ENCODE results near the gene NFIX.

NFIX gene

GRCh38 chr19:13078897-13079541, 83.7 kb downstream of the NFIX start:
- no peak for DNase-seq

- no peak for DNase-seq
Observed at GRCh38 chr19:13079542-13079986, 84.3 kb downstream of the NFIX start.

- no peak for DNase-seq
Observed at GRCh38 chr19:13082192-13083007, 87.1 kb downstream of the NFIX start.

GRCh38 chr19:13083008-13083404, 87.7 kb downstream of the NFIX start:
- DNase-seq: no peak

- no peak for DNase-seq
Observed at GRCh38 chr19:13083627-13084026, 88.4 kb downstream of the NFIX start.

- no peak for DNase-seq
Observed at GRCh38 chr19:13085666-13086065, 90.4 kb downstream of the NFIX start.

DNA sequence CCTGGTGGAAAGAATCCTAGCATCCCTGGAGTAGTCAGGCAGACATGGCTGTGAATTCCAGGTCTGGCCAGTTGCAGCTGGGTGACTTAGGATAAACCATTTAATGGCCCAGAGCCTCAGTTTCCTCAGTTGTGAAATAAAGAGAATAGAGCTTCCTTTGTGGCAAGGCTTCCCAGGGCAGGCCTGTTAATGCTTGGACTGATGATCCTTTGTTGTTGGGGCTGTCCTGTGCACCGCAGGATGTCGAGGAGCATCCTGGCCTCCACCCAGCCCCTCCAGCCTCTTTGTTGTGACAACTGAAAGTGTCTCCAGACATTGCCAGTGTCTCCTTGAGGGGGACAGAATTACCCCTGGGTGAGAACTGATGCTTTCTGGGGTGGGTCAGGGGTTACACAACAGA, 91.1 kb downstream of the NFIX start:
- no peak for DNase-seq

DNA sequence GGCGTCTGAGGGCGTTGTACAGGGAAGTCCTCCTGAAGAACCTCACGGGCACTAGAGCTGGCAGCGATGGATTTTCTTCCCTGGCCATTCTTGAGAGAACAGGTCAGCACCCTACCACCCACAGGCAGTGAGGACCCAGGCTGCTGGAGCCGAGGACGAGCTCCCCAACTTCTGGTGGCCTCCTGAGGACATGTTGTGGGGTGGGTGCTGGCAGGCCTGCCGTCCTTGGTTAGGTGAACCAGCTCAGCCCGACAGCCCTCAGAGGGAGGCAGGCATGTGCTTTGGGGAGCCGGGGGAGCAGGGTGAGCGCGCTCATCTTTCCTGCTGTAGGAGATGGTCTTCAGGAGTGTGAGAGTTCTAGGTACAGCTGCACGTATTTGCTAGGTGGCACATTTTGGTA, 92.0 kb downstream of the NFIX start:
- no peak for DNase-seq

- DNase-seq: no peak
Observed at GRCh38 chr19:13087795-13088537, 92.7 kb downstream of the NFIX start.

DNA sequence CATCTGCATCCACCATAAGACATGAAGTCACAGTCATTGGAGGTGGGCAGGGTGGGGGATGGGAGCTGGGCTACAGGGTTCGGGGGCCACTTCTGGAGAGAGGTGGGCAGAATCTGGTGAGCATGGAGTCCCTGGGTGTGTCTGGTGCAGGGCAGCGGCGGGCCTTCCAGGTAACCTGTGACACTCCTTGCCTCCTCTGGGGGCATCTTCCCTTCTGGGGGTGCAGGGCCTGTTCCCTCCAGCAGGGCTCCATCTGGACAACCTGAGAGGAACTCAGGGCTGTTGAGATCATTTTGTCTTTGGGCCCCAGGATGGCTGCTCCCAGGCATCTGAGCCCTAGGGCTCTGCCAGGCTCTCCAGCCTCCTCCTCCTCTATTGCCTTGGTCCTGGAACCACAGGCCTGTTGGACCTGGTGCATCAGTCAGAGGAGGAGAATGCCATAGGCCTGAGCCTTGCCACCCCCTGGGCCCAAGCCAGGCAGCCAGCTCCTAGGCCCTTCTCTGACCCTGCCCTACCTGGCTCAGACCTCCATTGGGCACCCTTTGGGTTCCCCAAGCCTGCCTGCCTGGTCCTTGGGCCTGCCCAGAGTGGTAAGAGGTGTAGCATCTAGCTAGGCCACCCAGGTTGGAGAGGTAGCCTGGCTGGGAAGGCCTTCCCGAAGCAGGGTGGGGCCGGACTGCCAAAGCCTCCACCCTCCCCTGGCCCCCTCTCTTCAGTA, 94.0 kb downstream of the NFIX start:
- no peak for DNase-seq

- DNase-seq: no peak
Observed at GRCh38 chr19:13089857-13090507, 94.7 kb downstream of the NFIX start.

DNA sequence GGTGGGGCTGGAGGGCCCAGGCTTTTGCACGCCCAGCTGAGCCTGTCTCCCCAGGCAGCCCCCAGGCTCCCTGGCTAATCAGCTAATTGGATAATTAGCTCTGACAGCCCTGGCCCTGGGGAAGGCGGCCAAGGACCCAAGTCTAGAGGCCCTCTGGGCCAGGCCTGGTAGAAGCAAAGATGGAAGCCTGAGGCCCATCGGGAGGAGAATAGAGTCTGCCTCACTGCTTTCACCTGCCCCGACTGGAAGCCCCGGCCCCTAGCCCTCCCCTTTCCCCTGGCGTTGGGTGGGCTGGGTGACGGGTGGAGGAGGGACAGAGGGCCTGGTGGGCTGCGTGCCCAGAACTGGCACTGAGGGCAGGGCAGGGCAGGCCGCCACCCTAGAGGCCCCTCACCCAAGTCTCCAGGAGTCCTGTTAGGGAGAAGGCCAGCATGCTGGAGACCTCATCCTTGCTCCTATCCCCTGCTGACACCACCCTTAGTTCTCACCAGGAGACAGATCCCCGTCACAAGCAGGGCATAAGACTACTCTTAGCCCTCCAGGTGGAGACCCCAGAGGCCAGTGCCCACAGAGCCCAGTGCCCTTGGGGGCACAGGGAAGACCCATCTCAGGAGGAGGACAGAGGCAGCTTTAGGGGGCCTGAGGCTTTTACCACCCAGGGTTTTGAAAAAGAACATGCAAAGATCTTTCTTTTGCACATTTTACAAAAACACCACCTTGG, 95.4 kb downstream of the NFIX start:
- DNase-seq: no peak

DNA sequence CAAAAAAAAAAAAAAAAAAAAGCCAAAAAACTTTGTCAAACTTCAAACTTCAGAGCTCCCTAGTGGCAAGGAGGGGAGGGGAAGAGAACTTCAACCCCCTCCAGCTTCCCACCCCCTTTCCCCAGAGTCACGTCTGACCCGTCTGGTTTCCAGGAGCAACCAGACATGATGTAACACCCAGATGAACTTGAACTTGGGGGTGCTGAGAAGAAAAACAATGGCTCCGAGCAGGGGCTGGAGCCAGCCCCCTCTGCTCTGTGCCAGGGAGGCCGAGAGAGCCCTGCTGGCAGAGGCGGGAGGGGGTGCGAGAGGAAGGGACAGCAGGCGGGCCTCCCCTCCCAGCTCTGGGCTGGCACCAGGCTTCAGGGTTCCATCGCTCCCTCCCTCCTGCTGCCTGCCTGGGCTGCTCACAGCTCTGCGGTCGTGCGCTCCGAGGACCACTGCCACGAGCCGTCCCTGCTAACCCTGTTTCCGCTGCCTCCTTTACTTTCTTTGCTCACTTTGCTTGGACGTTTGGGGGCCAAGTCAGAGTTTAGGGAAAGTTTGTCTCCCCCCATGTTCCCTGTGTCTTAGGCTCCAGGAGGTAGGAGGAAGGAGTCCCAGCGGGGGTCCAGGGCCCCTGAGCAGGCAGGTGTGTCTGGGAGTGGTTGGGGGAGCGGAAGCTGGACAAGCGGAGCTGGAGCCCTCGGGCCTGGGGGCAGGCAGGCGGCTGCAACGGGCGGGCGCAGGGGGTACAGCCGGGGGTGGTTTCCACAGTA, 96.3 kb downstream of the NFIX start:
- DNase-seq: no peak

DNA sequence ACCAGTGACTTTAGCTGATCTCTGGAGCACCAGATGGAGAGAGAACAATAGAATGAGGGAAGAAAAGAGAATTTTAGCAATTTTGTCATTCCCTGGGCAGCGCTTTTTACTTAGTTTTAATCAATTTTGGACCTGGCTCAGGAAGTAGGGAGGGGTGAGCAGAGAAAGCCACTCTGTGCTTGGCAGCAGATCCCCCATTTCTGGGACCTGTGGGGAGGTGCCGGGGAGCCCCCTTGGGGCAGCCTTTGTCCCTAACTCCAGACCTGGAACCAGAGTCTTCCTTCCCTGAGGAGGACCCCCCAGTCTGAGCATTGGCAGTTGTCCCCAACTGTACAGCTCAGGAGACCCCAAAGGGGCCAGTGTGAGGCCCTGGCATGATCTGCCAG, 96.9 kb downstream of the NFIX start:
- no peak for DNase-seq

DNA sequence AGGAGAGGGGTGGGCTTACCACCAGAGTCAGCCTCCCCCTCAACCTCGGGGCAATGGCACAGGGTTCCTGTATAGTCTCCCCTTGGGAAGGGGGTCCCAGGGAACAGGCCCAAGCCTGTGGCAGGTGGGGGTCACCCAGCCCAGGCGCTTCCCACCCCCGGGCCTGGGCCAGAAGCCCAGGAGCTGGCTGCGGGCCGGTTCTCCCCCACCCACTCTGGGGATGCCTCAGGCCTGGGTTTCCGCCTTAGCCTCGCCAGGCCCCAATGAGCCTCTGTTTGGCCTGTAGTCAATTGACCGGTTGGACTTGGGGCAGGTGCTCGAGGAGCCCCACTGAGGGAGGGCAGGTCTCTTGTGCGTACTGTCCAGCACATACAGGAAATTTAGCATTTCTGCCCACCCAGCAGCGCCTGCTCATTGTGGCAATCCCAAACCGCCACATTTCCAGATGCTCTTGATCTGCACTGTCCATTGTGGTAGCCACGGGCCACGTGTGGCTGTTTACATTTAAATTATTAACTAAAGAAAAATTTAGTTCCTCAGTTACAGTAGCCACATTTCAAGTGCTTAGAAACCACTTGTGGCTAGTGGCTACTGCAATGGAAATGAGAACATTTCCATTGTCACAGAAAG, 97.4 kb downstream of the NFIX start:
- DNase-seq: no peak

GRCh38 chr19:13093407-13094105, 98.3 kb downstream of the NFIX start:
- peak; percentile 61 for DNase-seq

- no peak for DNase-seq
Observed at GRCh38 chr19:13094106-13094504, 98.8 kb downstream of the NFIX start.

DNA sequence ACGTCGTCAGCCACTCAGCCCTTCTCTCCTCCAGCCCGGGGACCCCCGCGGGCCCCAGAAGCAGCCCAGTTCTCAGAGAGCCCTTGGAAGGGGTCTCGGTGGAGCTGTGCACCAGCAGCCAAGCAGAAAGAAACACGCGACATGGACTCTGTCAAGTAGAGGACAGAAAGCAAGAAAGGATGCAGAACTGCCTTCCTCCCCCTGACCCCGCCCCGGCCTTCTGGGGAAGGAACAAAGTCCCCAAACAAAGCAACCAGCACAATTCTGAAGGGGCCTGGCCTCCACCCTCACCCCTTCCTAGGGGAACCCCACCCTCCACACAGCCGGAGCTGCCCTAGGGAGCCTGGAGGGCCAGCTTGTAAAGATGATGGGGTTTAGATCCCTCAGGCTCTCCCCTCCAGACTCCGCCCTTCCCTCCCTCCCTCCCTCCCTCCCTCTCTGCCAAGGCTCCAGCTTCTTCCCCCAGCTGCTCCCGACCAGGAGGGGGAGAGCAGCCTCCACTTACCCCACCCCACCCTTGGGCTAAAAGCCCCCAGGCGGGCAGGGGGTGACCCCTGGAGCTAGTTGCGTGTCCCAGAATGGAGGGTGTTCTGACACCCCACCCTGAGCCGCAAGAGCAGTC, 99.6 kb downstream of the NFIX start:
- DNase-seq: no peak

DNA sequence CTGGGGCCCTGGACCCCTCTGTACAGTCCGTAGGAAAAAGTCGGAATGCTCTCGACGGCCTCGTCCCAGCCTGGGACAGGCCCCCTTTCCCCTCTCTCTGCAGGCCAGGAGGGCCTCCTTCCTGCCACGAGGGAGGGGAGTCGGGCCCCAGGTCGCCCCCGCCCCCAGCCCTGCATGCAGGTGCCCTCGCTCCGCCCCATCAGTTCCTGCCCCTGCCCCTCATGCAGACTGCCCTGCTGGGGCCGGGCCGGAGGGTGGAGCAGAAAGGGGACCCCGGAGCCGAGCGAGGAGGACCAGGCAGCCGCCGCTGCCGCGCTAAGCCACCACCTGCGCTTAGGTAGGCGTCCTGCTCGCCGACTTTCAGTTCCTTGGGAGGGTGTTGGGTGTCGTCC, 100.1 kb downstream of the NFIX start:
- no peak for DNase-seq
